ENCODE data around the gene TUT4. TPM values are rescaled to one million over a fixed set of nuclear protein-coding genes. Genes with fewer than 3 reads are reported as not detected.
A peak's percentile ranks its signal among the peaks of the same experiment; 100 is the strongest.

TUT4 gene
- total RNA-seq, 2 donors from 2014 or later, result 81.0 to 111 TPM

DNA sequence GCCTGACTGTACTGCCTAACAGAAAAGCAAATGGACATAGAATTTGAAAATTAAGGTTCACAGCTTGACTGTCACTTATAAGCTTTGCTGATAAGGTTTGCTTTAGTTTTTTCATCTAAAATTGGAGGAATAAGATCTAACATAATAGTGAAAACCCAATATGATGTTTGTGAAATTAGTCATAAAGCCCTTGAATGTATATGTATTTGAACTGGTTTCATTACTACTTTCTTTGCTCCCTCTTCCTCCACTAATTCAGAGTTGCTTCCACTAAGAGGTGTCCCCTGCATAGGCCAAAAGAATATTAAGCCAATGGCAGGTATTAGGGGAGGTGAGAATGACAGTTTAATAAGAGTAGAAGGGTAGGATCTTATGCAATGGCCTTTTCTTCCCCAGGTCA is 137.9 kb downstream of the TUT4 start:
- Mint-ChIP-seq H3K27ac (no peak overlapping the region), H3K36me3 (peaks cover 29 to 63% of the 10 kb centered on the region in 2 donors), H3K9me3 (no peaks in the 10 kb centered on the region)
- ATAC-seq, result peak; percentile 28 to 69
- DNase-seq (ENCODE audit: low spot score in 2 of 2), result no peak

DNA sequence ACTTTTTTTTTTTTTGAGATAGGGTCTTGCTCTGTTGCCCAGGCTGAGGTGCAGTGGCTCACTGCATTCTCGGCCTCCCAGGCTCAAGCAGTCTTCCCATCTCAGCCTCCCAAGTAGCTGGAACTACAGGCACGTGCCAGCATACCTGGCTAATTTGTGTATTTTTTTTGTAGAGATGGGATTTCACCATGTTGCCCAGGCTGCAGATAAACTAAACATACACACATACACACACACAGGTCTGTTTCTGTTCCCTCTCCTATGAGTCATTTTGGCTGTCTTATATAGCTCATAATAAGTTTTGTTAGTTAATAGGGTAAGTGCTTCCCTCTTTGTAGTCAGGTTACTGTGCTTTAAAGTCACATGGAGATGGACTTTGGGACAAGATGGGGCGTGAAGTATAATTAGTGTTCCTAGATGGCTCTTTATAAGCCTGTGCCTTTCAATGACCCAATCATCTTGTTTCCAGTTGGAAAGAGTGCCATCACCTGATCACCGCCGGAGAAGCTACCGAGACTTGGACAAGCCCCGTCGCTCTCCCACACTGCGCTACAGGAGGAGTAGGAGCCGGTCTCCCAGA is 139.4 kb downstream of the TUT4 start:
- peak overlapping the region in 1 of 2 donors; percentile 65 for H3K27ac Mint-ChIP-seq
- peaks cover 36 to 56% of the 10 kb centered on the region in 2 donors for H3K36me3 Mint-ChIP-seq
- H3K9me3 Mint-ChIP-seq, result no peaks in the 10 kb centered on the region
- peak in 1 of 2 donors; percentile 70 for ATAC-seq
- DNase-seq (ENCODE audit: low spot score in 2 of 2), result no peak

DNA sequence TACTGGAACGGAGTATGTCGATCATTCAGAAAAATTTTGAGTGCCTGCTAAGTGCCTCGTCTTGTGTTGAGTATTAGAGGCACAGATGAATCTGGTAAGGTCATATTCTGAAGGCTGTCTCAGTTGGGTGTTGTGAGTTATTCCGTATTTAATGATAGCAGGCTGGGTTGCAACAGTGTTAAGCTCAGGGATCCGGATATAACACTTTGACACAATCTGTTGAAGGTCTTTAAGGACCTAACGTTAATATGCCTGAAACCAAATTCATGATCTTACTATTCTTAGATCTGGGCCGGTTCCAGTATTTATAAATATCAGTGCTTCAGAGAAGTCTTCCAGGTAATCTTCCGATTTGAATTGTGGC is 147.9 kb downstream of the TUT4 start:
- no peaks in the 10 kb centered on the region for H3K9me3 Mint-ChIP-seq
- ATAC-seq, result no peak
- peak overlapping the region; percentile 90 to 100 for H3K27ac Mint-ChIP-seq
- DNase-seq (ENCODE audit: low spot score in 2 of 2), result no peak
- H3K36me3 Mint-ChIP-seq, result peaks cover 60% of the 10 kb centered on the region in 2 donors

DNA sequence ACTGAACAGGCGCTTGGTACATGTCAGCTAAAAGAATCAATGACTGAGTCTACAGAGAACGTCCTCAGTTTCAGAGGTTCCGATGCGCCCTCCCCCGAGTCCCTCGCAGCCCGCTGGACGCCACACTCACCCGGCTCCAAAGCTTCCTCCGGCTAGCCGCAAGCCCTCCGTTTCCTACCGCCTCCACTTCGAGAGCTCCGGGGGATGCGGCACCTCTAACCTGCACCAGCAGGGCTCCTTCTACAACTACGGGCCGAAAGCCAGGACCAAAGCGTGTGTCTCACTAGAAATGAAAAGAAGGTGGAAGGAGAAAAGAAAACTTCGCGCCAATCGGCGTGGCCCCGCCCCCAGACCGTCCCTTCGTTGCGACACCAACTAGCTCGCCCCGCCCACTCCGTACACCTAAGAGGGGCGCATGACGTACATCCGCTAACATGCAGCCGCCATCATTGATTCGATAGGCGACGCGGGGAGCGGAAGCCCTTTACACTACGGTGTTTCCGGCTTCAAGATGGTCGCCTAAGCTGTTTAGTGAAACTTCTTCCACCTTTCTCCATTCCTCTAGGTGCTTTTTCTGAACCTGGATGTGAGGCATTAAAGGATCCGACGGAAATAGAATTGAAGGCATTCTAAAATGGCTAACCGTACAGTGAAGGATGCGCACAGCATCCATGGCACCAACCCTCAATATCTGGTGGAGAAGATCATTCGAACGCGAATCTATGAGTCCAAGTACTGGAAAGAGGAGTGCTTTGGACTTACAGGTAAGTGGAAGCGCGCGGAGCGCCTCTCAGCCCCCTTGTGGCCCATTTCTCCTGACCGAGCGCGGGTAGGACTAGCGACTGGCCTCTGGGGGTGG is 148.5 kb downstream of the TUT4 start, which contains the start of the genes ORC1 and PRPF38A:
Gene ORC1, minus strand, starts transcription at position 308 of the 859 bp plus-strand sequence. CDS start 2,200 bp downstream, outside the sequence.
Gene PRPF38A, plus strand, starts transcription at position 487 of the 859 bp plus-strand sequence. Its CDS starts 148 bp downstream, at position 635.
- no peaks in the 10 kb centered on the region for H3K9me3 Mint-ChIP-seq
- peaks cover 60 to 64% of the 10 kb centered on the region in 2 donors for H3K36me3 Mint-ChIP-seq
- DNase-seq (ENCODE audit: low spot score in 2 of 2), result peak; percentile 94 to 96
- peak within 1 kb of the TSS; percentile 90 to 100 for H3K27ac Mint-ChIP-seq
- ATAC-seq, result peak; percentile 94 to 95

DNA sequence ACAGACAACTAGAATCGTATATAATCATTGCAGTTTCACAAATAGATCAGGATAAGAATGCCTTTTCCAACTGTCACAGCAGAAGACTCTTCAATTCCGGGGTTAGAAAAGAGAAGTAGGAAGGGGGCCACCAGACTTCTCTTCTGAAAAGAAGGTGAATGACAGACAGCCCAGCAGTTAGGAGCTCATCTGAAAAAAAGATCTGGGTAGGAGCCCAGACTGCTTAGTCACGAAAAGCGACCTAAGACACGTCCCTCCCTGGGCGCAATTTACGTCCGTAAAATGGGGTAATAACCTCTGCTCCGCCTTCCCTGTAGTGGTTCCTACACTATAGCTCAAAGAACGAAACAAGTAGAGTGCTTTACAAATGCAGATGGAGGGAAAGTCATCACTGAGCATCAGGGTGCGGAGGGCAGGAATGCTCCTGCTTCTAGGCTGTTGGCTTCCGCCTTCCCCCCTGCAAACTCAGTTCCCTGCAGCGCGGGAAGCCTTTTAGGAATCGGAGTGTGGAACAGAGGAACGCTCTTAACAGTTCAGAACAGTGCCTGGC is 149.3 kb downstream of the TUT4 start:
- Mint-ChIP-seq H3K36me3 (peaks cover 55 to 58% of the 10 kb centered on the region in 2 donors), H3K9me3 (no peaks in the 10 kb centered on the region), H3K27ac (peak overlapping the region; percentile 90 to 100)
- DNase-seq (ENCODE audit: low spot score in 2 of 2) (peak in 1 of 2 donors; percentile 53), ATAC-seq (peak; percentile 55 to 68)

DNA sequence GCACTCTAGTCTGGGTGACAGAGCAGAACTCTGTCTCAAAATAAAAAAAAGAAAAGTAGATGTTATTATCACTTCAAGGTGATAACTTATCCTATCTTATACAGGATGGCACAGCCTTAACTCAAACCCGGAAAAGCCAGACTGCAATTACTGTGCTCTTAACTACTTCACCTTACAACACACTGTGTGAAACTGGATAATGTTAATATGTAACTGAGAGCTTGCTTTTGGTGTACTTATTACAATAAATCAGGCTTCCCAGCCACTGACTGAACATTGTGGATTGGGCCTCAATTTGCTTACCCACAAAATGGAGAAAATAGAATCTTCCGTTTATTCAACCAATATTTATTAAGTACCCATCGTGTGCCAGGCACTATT is 150.0 kb downstream of the TUT4 start:
- peak overlapping the region in 1 of 2 donors; percentile 90 for H3K27ac Mint-ChIP-seq
- no peak for ATAC-seq
- H3K36me3 Mint-ChIP-seq, result peaks cover 51 to 54% of the 10 kb centered on the region in 2 donors
- H3K9me3 Mint-ChIP-seq, result no peaks in the 10 kb centered on the region
- DNase-seq (ENCODE audit: low spot score in 2 of 2), result no peak

DNA sequence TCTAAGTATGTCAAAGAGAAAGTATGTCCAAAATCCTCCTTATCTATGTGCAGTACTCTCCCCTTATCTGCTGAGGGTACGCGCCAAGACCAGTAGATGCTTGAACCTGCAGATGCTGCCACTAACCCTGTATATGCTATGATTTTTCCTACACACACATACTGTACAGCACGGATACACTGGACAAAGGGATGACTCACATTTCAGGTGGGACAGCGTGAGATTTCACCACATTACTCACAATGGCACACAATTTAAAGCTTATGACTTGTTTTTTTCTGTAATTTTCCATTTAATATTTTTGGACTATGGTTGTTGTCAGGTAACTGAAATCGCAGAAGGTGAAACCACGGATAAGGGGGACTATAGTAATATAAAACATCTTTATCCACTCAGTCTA is 152.8 kb downstream of the TUT4 start:
- Mint-ChIP-seq H3K9me3 (no peaks in the 10 kb centered on the region), H3K36me3 (peaks cover 57 to 67% of the 10 kb centered on the region in 2 donors), H3K27ac (no peak overlapping the region)
- DNase-seq (ENCODE audit: low spot score in 2 of 2), result no peak
- no peak for ATAC-seq

DNA sequence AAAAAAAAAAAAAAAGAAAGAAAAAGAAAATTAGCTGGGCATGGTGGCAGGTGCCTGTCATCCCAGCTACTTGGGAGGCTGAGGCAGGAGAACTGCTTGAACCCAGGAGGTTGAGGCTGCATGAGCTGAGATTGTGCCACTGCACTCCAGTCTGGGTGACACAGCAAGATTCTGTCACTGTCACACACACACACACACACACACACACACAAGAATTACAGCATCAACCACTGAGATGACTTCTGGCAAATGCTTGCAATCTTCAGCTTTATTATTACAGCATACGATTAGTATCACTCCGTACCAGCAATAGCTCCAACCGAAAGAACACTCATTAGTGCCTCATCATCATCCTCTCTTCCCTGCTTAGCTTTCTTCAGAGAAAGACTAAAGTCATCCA is 153.3 kb downstream of the TUT4 start:
- Mint-ChIP-seq H3K9me3 (no peaks in the 10 kb centered on the region), H3K36me3 (peaks cover 52 to 67% of the 10 kb centered on the region in 2 donors), H3K27ac (no peak overlapping the region)
- DNase-seq (ENCODE audit: low spot score in 2 of 2), result no peak
- ATAC-seq, result no peak

DNA sequence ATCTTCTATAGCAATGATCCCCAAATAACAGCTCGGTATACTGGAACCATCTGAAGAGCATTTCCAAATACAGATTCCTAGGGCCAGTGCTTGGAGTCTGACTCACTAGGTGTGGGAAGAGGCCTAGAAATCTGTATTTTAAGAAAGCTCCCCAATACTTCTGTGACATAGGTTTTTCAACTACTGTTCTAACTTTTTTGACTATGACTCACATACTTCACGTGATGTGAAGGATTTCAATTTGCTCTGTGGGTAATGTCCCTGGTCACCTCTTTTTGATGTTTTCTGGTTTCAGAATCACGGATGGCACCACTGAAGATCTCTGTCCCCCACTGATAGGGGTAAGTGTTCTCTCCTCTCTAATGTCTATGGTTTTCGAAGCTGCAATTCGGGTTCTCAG is 159.7 kb downstream of the TUT4 start:
- Mint-ChIP-seq H3K27ac (no peak overlapping the region), H3K9me3 (no peaks in the 10 kb centered on the region), H3K36me3 (peaks cover 32 to 50% of the 10 kb centered on the region in 2 donors)
- ATAC-seq (peak; percentile 43 to 77), DNase-seq (ENCODE audit: low spot score in 2 of 2) (no peak)

DNA sequence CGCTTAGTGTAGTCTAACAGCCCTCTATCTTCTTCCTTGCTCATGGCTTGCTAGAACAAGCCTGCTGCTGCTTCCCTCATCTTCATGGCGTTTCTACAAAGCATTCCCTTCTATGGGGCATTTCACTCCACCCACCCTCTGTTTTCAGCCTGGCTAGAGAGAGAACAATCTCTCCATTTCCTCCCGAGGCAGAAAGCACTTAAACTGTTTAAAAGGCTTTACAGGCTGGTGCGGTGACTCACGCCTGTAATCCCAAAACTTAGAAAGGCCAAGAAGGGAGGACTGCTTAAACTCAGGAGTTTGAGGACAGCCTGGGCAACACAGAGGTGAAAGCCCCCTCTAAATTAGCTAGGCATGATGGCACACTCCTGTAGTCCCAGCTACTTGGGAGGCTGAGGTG is 166.4 kb downstream of the TUT4 start:
- H3K36me3 Mint-ChIP-seq, result peaks cover 49% of the 10 kb centered on the region in 2 donors
- no peaks in the 10 kb centered on the region for H3K9me3 Mint-ChIP-seq
- ATAC-seq (no peak), DNase-seq (ENCODE audit: low spot score in 2 of 2) (no peak)
- H3K27ac Mint-ChIP-seq, result no peak overlapping the region

DNA sequence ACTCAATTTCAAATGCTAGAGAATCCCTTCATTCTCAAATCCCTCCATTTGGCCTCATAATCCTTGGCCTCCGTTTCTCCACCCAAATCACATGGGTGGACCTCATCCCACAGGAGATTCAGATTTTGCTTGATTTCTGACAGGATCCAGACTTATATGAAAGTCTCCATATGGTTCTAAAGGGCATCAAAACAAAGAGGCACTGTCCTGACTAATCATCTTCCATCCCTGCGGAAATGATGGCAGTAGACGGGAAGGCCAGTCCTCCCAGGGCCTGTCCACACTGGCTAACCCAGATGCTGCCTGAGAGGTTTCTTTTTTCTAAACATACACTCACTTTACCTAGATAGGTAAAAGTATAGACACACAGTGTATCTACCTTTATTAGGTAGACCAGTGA is 167.5 kb downstream of the TUT4 start:
- Mint-ChIP-seq H3K9me3 (no peaks in the 10 kb centered on the region), H3K27ac (no peak overlapping the region), H3K36me3 (peaks cover 49 to 54% of the 10 kb centered on the region in 2 donors)
- no peak for ATAC-seq
- no peak for DNase-seq (ENCODE audit: low spot score in 2 of 2)

Other genes with a start within 250 kb of the TUT4 start
- 10 to 100 TPM; 25.9 to 30.2 TPM for gene CC2D1B, start 186.9 kb downstream of the TUT4 start, total RNA-seq
- gene ORC1, start 148.7 kb downstream of the TUT4 start, total RNA-seq, result 10 to 100 TPM; 42.4 to 56.5 TPM
- gene PRPF38A, start 148.5 kb downstream of the TUT4 start, total RNA-seq, result 100 to 1,000 TPM in 1 of 2 donors, 10 to 100 TPM in 1; 97.5 to 104 TPM
- 10 to 100 TPM; 13.8 to 23.0 TPM for gene GPX7, start 49.3 kb upstream of the TUT4 start, total RNA-seq
- 10 to 100 TPM in 1 of 2 donors, 1 to 10 TPM in 1; 9.0 to 12.6 TPM for gene SHISAL2A, start 80.1 kb upstream of the TUT4 start, total RNA-seq
- 10 to 100 TPM; 16.1 to 21.0 TPM for gene COA7, start 145.3 kb upstream of the TUT4 start, total RNA-seq
- gene ZYG11B, start 173.4 kb upstream of the TUT4 start, total RNA-seq, result 10 to 100 TPM; 13.6 to 13.7 TPM

All from activated naive CD4-positive, alpha-beta T cell treated with anti-CD3 and anti-CD28 coated beads, Interleukin-2, amount 50 U/mL, for 72 hours (primary cell).